Hepatocyte (in vitro differentiated cells): ENCODE results near the gene LYPD4.

Source experiments
- EZH2 ChIP-seq: fragments of 200-600 bp; sonication (generic); IDR thresholded peaks from 2 replicates; pipeline ENCODE4 v1.6.1; 2016; ENCODE audit warnings: antibody characterized with exemption, mild to moderate bottlenecking, borderline replicate concordance
- EZH2phosphoT487 ChIP-seq: fragments of 200-600 bp; sonication (generic); IDR thresholded peaks from one replicate; pipeline ENCODE4 v1.6.1; 2018; ENCODE audit warnings: antibody characterized with exemption, mild to moderate bottlenecking, low read depth, moderate library complexity; ENCODE audit not compliant: unreplicated experiment, severe bottlenecking
- TF ChIP-seq, protein P1 (sequence below): fragments of 200-600 bp; sonication (generic); IDR thresholded peaks from 2 replicates; pipeline ENCODE4 v1.5.1; 2016; ENCODE audit warnings: antibody characterized with exemption, mild to moderate bottlenecking; ENCODE audit not compliant: poor library complexity

DNA sequence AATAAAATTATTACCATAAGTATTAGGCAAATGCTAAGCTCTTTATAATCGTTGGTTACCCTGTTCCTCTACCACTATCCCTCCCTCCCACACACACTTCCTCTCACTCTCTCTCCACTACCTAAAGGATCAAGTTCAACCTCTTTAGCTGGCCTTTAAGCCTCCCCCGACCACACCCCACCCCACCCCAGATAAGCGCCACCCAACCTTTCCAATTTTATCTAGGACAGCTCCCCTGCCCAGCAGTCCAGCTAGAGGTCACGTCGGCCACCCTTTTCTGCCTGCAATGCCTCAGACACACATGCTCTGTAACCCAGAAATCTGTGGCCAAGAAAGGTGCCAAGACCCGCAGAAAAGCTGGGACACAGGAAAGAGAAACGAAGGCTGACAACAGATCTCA is 1.1 kb downstream of the LYPD4 start:
- TF ChIP-seq, protein P1, sequence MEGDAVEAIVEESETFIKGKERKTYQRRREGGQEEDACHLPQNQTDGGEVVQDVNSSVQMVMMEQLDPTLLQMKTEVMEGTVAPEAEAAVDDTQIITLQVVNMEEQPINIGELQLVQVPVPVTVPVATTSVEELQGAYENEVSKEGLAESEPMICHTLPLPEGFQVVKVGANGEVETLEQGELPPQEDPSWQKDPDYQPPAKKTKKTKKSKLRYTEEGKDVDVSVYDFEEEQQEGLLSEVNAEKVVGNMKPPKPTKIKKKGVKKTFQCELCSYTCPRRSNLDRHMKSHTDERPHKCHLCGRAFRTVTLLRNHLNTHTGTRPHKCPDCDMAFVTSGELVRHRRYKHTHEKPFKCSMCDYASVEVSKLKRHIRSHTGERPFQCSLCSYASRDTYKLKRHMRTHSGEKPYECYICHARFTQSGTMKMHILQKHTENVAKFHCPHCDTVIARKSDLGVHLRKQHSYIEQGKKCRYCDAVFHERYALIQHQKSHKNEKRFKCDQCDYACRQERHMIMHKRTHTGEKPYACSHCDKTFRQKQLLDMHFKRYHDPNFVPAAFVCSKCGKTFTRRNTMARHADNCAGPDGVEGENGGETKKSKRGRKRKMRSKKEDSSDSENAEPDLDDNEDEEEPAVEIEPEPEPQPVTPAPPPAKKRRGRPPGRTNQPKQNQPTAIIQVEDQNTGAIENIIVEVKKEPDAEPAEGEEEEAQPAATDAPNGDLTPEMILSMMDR, result no peak
- no peak for TF ChIP-seq EZH2phosphoT487
- no peak for TF ChIP-seq EZH2
